H1 (cell line): ENCODE results near the gene EFR3B. TPM values are rescaled to one million over a fixed set of nuclear protein-coding genes. Genes with fewer than 3 reads are reported as not detected.

ENCODE experiments used
- BRCA1 ChIP-seq: IDR thresholded peaks from 2 replicates; pipeline ENCODE4 v1.6.1; 2012; ENCODE audit warnings: low read depth, low read length, improper control_type of control experiment
- CEBPB ChIP-seq: IDR thresholded peaks from 2 replicates; pipeline ENCODE4 v1.6.1; 2012; ENCODE audit warnings: low read depth, low read length
- CHD7 ChIP-seq: fragments of 300-600 bp; sonication (generic); IDR thresholded peaks from 2 replicates; pipeline ENCODE4 v1.7.1; 2012; ENCODE audit warnings: low read length, moderate library complexity, mild to moderate bottlenecking, inconsistent platforms; ENCODE audit not compliant: insufficient replicate concordance
- CREB1 ChIP-seq: IDR thresholded peaks from 2 replicates; pipeline ENCODE4 v1.6.1; 2012; ENCODE audit warnings: inconsistent platforms
- EZH2 ChIP-seq: fragments of 200-600 bp; sonication (generic); IDR thresholded peaks from 2 replicates; pipeline ENCODE4 v1.7.1; 2012; ENCODE audit warnings: low read depth, mild to moderate bottlenecking, moderate library complexity, low read length, inconsistent platforms; ENCODE audit not compliant: severe bottlenecking
- NRF1 ChIP-seq: IDR thresholded peaks from 2 replicates; pipeline ENCODE4 v1.6.1; 2011; ENCODE audit warnings: mild to moderate bottlenecking, low read depth, low read length, improper control_type of control experiment
- POU5F1 ChIP-seq: IDR thresholded peaks from 2 replicates; pipeline ENCODE4 v1.6.1; 2011; ENCODE audit warnings: low read depth, mild to moderate bottlenecking, low read length, moderate library complexity
- RAD21 ChIP-seq, 2 experiments: IDR thresholded peaks in 1 of 2; conservative IDR thresholded peaks in 1 of 2; 2 replicates each; pipeline ENCODE4 v1.6.1; 2011; ENCODE audit warnings: low read depth in 2 of 2, low read length in 2 of 2, improper control_type of control experiment in 1 of 2, inconsistent platforms in 1 of 2, mild to moderate bottlenecking in 1 of 2, moderate library complexity in 1 of 2
- RNF2 ChIP-seq: fragments of 200-900, 300-1000 bp; sonication (generic); IDR thresholded peaks from 2 replicates; pipeline ENCODE4 v1.7.1; 2016; ENCODE audit warnings: borderline replicate concordance, low read depth, mild to moderate bottlenecking, antibody characterized with exemption, low read length; ENCODE audit not compliant: poor library complexity, severe bottlenecking; ENCODE audit errors: missing control alignments
- SP1 ChIP-seq: IDR thresholded peaks from 2 replicates; pipeline ENCODE4 v1.6.1; 2011; ENCODE audit warnings: low read depth, low read length
- polyA plus RNA-seq, 7 experiments: library from polyadenylated mRNA; depleted of rRNA in 3 of 7; stranded (reverse) in 5 of 7; unstranded in 2 of 7; fragments of >200 nt in 5 of 7; fragments of 200-250 nt in 2 of 7; gene quantifications; 1 replicate in 5 of 7; 2 replicates in 1 of 7; 4 replicates in 1 of 7; pipeline versions ENCODE4 v1.2.1 to v1.2.3, GENCODE V29; 2011 to 2013; ENCODE audit warnings: missing spikeins in 2 of 7, mixed read lengths in 2 of 7
- total RNA-seq: library from RNA; stranded (reverse); fragmentation: NEBNext Ultra II Directional; extraction: Animal tissue kit (Norgen Biotek cat#: 25700); gene quantifications from 2 replicates; pipeline ENCODE4 v1.2.1, GENCODE V29; 2021

Gene EFR3B
- total and polyA plus RNA-seq, 2 of the 8 experiments (the other 6 are each of a cell fraction or from before 2014, with no cell fraction given) = 3.4 to 9.6 TPM

- no peak for TF ChIP-seq CHD7
- TF ChIP-seq CEBPB = no peak
- no peak for TF ChIP-seq BRCA1
- no peak for TF ChIP-seq EZH2
- TF ChIP-seq POU5F1 = no peak
- TF ChIP-seq RAD21 (IDR thresholded peaks at IDR 0.05 in 1 of 2, conservative IDR thresholded peaks at IDR 0.05 in 1 of 2; ENCODE audit: low read depth in 2 of 2, low read length in 2 of 2) = no peak
- no peak for TF ChIP-seq RNF2
- TF ChIP-seq CREB1 = no peak
- no peak for TF ChIP-seq SP1
- no peak for TF ChIP-seq NRF1
Measured at GRCh38 chr2:25055376-25055920, 13.6 kb downstream of the EFR3B start (continued).
